Lung (tissue), 12 donors: ENCODE data around the gene USP47. TPM values are rescaled to one million over a fixed set of nuclear protein-coding genes. Genes with fewer than 3 reads are reported as not detected.

ENCODE experiments used
- ATAC-seq: fragments of 200-7000 bp; cut with Tn5 transposase; one replicate; pipeline ENCODE4 v1.9.1; 2020; ENCODE audit warnings: moderate number of reproducible peaks; ENCODE audit not compliant: insufficient read depth, low FRiP score
- DNase-seq, 3 donors: peaks; one replicate each; pipeline ENCODE4 v3.0.0-alpha.2; 2013 to 2017
- H3K27ac ChIP-seq, 2 donors: one replicate each; pipeline ENCODE4 v1.5.1; 2013; ENCODE audit warnings: mild to moderate bottlenecking in 2 of 2, moderate library complexity in 2 of 2, control low read depth in 1 of 2, inconsistent platforms in 1 of 2, low read depth in 1 of 2, low read length in 1 of 2
- H3K27me3 ChIP-seq, 3 donors: one replicate each; pipeline ENCODE4 v1.5.1; 2013; ENCODE audit warnings: low read length in 2 of 3; ENCODE audit not compliant: control insufficient read depth in 3 of 3, insufficient read depth in 3 of 3
- H3K36me3 ChIP-seq, 4 donors: one replicate each; pipeline ENCODE4 v1.5.1; 2013; ENCODE audit warnings: low read length in 4 of 4, mild to moderate bottlenecking in 1 of 4, moderate library complexity in 1 of 4; ENCODE audit not compliant: control insufficient read depth in 4 of 4, insufficient read depth in 4 of 4
- H3K4me1 ChIP-seq, 5 donors: one replicate each; pipeline ENCODE4 v1.5.1; 2013; ENCODE audit warnings: low read length in 5 of 5, mild to moderate bottlenecking in 2 of 5, moderate library complexity in 1 of 5; ENCODE audit not compliant: control insufficient read depth in 5 of 5, insufficient read depth in 5 of 5
- H3K4me3 ChIP-seq: one replicate; pipeline ENCODE4 v1.5.1; 2013; ENCODE audit warnings: mild to moderate bottlenecking, control low read depth, moderate library complexity
- H3K9ac ChIP-seq, 2 donors: one replicate each; pipeline ENCODE4 v1.5.1; 2013; ENCODE audit warnings: low read length in 2 of 2, control low read depth in 1 of 2; ENCODE audit not compliant: insufficient read depth in 1 of 2
- H3K9me3 ChIP-seq, 4 donors: one replicate each; pipeline ENCODE4 v1.5.1; 2013; ENCODE audit warnings: low read length in 3 of 4, mild to moderate bottlenecking in 1 of 4, moderate library complexity in 1 of 4; ENCODE audit not compliant: control insufficient read depth in 4 of 4, insufficient read depth in 3 of 4
- WGBS, 2 donors: extraction: QIAGEN DNeasy Blood & Tissue Kit; methylation state at CpG; one replicate each; pipeline ENCODE4 v1.1.7; 2013; 5-methylcytosine and 5-hydroxymethylcytosine counted together
- polyA plus RNA-seq, 2 donors: library from polyadenylated mRNA; stranded (reverse); fragments of 200-250 nt; gene quantifications; one replicate each; pipeline ENCODE4 v1.2.1, GENCODE V29; 2013
- total RNA-seq, 2 donors: library from RNA; depleted of rRNA in 1 of 2; stranded (reverse); fragments of >200 nt in 1 of 2; gene quantifications; one replicate each; pipeline ENCODE4 v1.2.1, GENCODE V29; 2014 to 2021
- TF ChIP-seq, protein P1 (sequence below): IDR thresholded peaks from 2 replicates; pipeline ENCODE4 v1.5.1; 2012; ENCODE audit warnings: mild to moderate bottlenecking; ENCODE audit errors: control extremely low read depth, extremely low read depth
- donor health status: control.
- donor health status: control.
- donor health status: Bipolar disorder and iron deficiency.
- donor health status: healthy.
- donor health status: DM: yes; HTN: yes; CAD: no.

USP47 gene
- total and polyA plus RNA-seq, 4 donors = 20.4 to 183 (median 31.9) TPM

DNA sequence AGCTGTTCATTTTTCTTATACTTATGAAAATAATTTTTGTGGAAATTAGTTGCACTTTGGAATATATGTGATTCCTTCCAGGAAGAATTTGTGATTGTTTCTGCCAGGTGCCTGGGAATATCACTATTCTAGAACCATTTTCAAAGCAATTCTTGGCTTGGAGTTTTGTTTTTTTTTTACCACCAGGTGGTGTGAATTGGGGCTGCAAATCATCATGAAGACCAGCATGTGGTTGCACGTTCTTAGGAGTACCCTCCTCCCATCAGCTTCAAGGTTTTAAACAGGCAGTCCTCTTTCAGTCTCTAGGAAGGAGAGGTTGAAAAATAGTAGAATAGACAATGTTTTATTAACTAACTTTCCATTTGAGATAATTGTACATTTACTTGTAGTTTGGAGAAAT lies 25.9 kb downstream of the USP47 start:
- H3K9ac ChIP-seq = no peak overlapping the region
- H3K4me1 ChIP-seq = peaks cover 0 to 11% (median 5%) of the 10 kb centered on the region in 5 donors
- H3K27ac ChIP-seq = no peak overlapping the region
- H3K4me3 ChIP-seq = no peak overlapping the region
- 91 to 96% methylated on average over 1 of the region's 1 CpG for WGBS, 2 donors
- no peaks in the 10 kb centered on the region for H3K27me3 ChIP-seq
- TF ChIP-seq, protein P1, sequence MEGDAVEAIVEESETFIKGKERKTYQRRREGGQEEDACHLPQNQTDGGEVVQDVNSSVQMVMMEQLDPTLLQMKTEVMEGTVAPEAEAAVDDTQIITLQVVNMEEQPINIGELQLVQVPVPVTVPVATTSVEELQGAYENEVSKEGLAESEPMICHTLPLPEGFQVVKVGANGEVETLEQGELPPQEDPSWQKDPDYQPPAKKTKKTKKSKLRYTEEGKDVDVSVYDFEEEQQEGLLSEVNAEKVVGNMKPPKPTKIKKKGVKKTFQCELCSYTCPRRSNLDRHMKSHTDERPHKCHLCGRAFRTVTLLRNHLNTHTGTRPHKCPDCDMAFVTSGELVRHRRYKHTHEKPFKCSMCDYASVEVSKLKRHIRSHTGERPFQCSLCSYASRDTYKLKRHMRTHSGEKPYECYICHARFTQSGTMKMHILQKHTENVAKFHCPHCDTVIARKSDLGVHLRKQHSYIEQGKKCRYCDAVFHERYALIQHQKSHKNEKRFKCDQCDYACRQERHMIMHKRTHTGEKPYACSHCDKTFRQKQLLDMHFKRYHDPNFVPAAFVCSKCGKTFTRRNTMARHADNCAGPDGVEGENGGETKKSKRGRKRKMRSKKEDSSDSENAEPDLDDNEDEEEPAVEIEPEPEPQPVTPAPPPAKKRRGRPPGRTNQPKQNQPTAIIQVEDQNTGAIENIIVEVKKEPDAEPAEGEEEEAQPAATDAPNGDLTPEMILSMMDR = no peak
- H3K9me3 ChIP-seq = peaks cover 0 to 7% (median 2%) of the 10 kb centered on the region in 4 donors
- ATAC-seq (no peak), DNase-seq (no peak)
- H3K36me3 ChIP-seq = peaks cover 0 to 13% (median 2%) of the 10 kb centered on the region in 4 donors

GRCh38 chr11:11871991-11872401 lies 30.2 kb downstream of the USP47 start:
- no peak for ATAC-seq
- TF ChIP-seq, protein P1 = no peak
- Histone ChIP-seq H3K36me3 (peaks cover 0 to 12% (median 3%) of the 10 kb centered on the region in 4 donors), H3K9me3 (peaks cover 0 to 2% (median 1%) of the 10 kb centered on the region in 4 donors), H3K27ac (no peak overlapping the region), H3K9ac (no peak overlapping the region), H3K4me1 (peaks cover 0 to 7% (median 7%) of the 10 kb centered on the region in 5 donors), H3K27me3 (no peaks in the 10 kb centered on the region), H3K4me3 (no peak overlapping the region)
- 50 to 53% methylated on average over 2 of the region's 2 CpGs for WGBS, 2 donors
- no peak for DNase-seq

- Histone ChIP-seq H3K36me3 (peaks cover 0 to 2% (median under 1%) of the 10 kb centered on the region in 4 donors), H3K9ac (no peak overlapping the region), H3K9me3 (no peaks in the 10 kb centered on the region), H3K27me3 (no peaks in the 10 kb centered on the region), H3K4me3 (no peak overlapping the region), H3K27ac (no peak overlapping the region), H3K4me1 (peaks cover 4 to 13% (median 5%) of the 10 kb centered on the region in 5 donors)
- DNase-seq (no peak), ATAC-seq (no peak)
- WGBS, 2 donors = 81% methylated on average over 2 of the region's 2 CpGs
- TF ChIP-seq, protein P1 = no peak
Observed at GRCh38 chr11:11876458-11876857, 34.7 kb downstream of the USP47 start.

GRCh38 chr11:11880179-11880578 lies 38.4 kb downstream of the USP47 start:
- Histone ChIP-seq H3K4me3 (no peak overlapping the region), H3K9ac (no peak overlapping the region), H3K27ac (no peak overlapping the region), H3K36me3 (peaks cover 4 to 12% (median 10%) of the 10 kb centered on the region in 4 donors), H3K4me1 (peaks cover 2 to 12% (median 5%) of the 10 kb centered on the region in 5 donors), H3K9me3 (no peaks in the 10 kb centered on the region), H3K27me3 (no peaks in the 10 kb centered on the region)
- TF ChIP-seq, protein P1 = no peak
- WGBS, 2 donors = 83 to 89% methylated on average over 2 of the region's 2 CpGs
- ATAC-seq (no peak), DNase-seq (no peak)
